ENCODE results near the gene ELF4.
"Not testable (repeated sequence)": the region's sequence is repeated elsewhere in the genome, so short reads cannot be mapped to it uniquely, and the experiment has no call there.

Gene ELF4

DNA sequence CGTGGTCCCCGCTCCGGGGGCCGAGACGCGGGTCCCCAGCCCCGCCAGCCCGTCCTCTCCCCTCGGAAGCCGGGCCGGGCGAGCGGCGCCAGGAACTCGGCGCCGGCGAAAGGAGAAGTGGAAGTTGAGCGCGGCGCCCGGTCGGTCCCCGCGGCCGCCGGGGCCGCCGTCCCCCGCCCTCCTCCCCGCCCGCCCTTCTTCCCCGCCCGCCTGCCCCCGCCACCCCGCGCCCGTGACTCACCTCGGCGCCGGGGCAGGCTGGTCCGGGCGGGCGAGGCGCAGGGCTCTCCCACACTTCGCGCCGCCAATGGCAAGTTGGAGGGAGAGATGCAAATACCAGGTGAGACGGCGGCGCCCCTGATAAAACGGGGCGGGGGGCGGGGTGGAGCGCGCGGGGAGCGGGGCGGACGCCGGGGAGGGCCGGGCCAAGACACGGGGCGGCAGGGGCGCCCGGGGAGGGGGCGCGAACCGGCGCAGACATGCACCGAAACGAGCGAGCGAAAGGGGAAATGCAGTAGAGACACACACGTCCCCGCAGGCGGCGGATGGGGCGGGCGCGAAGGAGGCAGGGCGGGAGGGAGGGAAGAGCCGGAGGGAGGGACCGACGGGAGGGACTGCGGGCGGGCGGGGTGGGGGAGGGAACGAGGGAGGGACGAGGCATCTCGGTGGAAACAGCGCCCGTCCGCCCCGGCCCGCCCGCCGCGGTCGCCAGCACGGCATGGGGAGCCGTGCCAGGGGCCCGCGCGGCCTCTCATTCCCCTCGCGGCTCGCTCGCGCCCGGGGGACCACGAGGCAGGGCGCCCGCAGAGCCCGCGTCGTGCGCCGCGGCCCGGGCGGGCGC lies at the start of gene ELF4:
ELF4 (minus strand) TSS at position 119 of the 841 bp plus-strand sequence. CDS start 29,167 bp downstream, outside the sequence.
- DNase-seq: no peak

DNA sequence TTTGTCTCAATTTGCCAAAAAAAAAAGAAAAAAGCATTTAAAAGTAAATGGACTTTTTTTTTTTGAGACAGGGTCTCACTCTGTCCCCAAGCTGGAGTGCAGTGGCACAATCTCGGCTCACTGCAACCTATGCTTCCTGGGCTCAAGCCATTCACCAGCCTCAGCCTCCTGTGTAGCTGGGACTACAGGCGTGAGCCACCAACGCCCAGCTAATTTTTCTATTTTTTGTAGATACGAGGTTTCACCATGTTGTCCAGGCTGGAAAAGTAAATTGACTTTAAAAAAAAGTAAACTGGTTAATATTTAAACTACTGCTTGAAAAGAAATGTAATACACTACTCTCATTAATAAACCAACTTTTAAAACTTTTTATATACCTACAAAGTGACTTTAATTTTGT lies 49.5 kb upstream of the ELF4 start:
- DNase-seq: no peak

DNA sequence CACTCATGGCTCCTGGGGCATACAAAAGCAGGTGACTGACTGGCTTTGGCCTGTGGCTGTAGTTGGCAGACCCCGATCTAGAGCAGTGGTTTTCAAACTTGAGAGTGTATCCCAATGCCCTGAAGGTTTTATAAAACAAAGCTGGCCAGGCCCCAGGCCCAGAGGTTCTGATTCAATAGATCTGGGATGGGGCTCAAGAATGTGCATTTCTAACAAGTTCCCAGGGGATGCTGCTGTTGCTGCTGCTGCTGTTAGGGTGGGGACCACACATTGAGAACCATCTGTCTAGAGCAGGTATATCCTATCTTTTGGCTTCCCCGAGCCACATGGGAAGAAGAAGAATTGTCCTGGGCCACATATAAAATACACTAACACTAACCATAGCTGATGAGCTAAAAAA lies 48.0 kb upstream of the ELF4 start:
- no peak for DNase-seq

DNA sequence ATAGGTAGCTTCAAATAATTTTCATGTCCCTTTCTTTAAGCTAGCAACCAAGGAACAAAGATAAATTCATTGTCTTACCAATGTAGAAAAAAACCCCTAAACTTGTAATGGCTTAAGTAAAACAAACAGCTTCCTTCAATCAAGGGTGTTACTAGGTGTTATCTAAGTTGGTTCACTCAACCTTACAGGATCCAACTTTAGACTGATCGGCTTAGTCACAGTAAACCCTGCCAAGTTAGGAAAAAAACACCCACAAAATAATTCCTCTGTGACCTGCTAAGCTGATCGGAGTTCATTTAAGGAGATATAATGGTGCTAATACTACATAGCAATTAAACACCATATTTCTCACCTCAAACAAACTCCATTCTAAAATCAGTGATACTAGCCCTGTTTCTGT lies 45.3 kb upstream of the ELF4 start:
- no peak for DNase-seq

DNA sequence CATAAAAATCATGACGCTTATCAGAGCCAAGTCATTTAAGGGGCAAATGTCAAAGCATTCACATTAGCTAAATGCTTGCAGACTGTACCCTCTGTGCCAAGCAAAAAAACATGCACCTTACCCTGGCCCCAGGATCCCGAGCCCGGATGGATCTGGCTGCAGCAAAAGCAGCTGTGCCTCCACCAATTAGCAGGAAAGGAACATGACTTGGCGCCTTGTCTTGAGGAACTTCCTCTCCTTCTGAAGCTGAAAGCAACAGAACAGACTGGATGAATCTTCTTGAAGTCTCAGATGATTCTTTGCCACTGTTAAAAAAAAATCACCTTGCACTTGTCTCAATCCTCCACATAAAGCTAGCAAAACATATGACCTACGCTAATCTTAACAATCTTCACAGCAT lies 37.3 kb upstream of the ELF4 start:
- no peak for DNase-seq

DNA sequence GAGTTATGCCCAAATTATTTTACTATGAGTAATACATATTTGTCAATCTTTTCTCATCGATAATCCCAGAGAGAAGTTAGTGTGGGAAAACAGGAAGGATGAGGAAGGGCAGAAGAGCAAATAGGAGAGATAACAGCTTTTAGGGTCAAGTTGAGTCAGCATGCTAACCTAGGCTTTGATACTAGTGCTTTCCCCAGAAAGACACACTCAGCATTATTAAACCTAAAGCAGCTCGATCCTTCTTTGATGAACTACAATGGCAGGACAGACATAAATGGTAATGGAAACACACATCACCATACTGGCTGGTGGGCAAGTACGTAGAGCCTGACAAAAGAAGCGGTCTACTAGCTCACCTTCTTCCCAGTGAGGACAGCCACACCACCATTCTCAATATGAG lies 34.8 kb upstream of the ELF4 start:
- DNase-seq: no peak

DNA sequence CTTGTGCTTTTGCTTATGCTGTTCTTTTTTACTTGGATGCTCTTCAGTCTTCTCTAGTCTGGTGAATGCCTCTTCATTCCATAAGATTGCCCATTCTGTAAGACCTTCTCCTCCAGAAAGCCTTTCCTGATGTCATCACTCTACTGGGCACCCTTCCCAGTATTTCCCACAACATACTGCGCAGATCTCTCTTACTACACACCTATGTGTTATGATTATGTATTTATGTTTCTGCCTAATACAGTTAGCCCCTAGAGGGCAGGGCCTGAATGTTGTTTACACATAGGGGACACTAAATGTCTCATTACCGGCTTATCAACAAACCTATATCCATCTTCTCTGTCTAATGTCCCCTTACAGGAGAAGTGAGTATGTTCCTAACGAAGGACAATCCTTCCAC lies 34.2 kb upstream of the ELF4 start:
- DNase-seq: no peak

DNA sequence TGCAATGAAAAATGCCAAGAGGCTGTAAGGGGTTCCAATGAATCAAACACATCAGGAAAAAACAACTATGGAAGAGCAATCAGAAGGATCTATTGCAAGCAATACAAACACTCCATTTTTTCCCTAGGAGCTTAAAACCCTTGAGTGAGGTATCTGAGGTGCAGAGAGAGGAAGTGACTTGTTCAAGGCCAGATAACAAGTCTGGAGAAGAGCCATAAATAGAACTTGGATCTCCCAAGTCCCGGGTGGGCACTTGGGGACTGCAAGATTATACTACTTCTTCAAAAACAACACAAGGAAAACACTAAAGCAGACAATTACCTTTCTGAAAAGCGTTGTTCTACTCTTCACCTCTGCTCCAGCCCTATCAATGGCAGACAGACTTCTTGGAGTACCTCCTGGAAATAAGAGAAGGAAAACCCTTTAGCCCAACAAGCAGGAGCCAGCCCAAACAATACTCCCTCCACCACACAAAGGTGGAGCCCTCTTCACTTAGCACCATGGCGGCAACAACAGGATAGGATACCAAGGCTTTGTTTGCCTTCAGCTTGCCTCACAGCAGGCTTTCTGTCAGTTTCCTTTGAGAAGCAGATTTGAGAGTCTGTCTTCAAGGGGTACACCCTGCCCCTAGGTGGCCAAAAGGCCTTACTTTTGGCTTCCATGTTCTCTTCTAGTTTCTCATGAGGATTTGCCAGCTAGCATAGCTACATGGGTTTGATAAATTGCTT lies 29.3 kb upstream of the ELF4 start:
- DNase-seq: no peak

DNA sequence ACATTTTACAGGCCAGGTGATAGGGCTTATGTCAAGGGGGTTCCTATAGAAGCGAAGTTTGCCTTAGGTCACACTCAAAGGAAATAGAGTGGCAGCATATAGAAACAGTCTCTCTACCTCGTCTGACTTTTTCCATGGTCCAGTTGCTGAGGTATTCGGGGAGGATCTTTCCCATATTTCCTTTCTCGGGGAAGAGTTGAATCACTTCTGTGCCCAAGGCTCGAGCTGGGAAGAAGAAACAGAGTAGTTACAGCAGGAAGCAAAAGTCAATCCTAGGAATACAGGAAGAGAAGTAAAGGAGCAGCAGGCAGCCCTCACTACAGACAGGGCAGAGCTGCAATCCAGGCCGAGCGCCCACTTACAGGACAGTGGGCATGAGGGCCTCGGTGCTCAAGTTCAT lies 26.7 kb upstream of the ELF4 start:
- DNase-seq: no peak

DNA sequence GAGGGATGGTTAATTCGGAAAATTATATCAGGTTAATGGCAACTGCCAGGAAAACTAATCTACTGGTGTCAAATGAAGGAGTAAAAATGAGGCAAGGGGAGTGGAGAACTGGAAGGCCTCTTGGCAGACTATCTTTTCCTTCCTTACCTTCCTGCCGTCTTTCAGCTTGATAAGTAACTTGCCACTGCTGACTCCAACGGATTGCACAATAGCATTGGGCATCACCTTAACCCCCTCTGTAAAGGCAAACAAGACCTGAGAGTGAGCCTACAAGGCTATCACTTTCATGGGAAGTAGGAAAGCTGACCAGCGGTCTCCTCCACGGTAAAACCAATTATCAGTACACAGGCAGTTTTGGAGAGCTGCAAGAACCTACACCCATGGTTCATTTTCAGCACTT lies 26.2 kb upstream of the ELF4 start:
- DNase-seq: no peak

DNA sequence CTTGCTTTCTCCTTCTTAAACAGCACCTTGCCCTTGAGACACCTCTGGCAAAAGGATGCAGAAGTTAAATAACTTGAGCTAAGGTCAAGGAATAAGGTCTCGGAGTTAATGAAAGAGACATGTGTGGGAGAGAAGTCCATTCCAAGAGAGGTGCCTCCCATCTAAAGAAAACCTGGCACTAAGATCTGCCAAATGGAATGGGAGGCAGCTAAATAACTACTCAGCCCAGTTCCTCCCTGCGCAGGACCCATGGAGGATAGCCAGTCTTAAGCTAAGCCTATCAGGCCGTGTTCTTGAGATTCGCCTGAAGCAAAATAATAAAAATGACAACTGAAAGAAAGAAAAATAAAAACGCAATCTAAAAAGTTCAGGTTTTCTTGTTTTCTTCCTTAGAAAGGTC lies 20.7 kb upstream of the ELF4 start:
- DNase-seq: no peak

DNA sequence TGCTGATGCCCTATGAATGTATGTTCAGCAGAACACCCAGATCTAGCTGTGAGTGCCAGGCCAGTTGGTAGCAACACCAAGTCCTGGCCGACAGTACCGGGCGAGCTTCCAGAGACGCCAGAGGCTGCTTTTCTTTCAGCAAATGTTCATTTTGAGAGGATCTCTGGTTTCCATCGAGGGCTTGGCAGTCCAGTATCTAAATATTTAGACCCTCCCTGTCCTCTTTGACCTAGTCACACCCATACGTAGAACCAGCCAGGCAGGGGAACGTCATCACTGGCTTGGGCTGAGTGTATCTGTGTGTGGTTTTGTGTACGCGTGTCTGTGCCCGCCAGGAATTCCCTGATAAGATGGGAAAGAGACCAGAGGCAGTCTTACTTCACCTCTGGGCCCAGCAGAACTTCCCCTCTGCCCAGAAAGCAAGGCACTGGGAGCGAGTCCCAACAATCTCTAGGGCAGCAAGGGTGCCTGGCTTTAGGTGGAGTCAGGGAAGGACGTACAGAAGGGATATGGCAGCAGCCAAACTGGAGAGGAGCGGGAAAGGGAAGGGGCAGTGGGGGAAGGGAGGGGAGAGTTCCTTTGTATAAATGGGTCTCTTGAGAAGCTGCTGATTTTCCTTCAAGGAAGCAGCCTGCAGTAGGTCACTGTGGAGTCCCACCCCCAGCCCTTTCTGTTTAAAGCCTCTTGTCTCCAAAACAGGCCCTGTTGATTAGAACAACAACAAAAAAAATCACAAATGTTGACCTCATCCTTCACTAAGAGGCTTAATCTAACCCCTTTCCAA lies 15.0 kb upstream of the ELF4 start:
- DNase-seq: no peak

DNA sequence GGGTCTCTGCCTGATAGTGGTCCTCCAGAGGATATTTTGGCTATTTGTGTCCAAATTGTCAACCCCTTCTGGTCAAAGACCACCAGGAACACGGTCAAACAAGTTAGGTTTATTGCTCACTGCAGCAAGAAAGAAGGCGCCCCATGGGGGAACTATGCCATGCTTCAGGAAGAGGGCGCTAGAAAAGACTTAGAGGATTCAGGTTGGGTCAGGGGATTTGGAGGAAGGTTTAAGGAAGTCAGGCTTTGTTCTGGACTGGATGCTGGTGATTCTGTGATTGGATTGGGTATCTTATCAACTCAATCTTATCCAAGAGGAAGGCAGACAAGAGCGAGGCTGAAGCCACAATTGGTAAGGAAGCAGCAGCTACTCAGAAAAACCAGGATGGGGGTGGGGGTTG lies 14.3 kb upstream of the ELF4 start:
- no peak for DNase-seq

DNA sequence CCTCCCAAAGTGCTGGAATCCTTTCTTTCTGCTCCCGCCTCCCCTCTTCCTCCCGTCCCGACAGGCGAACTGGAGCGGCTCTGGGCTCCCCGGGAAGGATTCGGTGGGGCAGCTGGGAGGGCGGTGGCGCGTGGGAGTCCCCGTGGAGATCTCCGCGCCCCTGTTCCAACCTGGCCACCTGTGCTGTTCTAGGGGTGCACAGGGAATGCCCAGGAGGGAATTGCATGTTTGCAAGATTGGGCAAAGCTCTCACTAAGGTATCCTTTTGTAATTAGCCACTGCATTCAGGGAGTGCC lies 11.2 kb upstream of the ELF4 start:
- DNase-seq: no peak

DNA sequence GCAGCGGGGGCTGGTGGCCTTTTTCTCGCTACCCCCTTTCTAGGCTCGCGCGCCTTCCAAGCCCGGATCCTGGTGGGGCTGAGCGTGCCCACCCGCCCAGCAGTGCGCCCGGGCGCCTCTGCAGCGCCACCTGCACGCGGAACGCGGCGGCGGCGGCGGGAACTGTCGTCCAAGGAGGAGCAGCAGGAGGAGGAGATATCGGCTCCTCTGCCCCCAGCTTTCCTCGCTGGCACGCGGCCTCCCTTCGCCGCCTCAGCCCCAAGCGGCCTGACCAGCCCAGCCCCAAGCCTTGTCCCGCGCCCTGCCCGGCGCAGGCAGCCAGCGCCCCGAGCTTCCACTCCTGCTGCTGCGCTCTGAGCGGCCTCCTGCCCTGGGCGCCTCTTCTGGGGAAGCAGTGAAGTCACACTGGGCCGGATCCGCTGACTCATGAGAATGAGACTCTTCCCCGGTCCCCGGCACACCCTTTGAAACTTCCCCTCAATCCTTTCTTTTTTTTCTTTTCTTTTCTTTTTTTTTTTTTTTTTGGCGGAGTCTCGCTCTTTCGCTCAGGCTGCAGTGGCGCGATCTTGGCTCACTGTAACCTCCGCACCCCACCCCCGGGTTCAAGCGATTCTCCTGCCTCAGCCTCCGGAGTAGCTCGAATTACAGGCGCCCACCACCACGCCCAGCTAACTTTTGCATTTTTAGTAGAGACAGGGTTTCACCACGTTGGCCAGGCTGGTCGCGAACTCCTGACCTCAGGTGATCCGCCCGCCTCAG lies 10.6 kb upstream of the ELF4 start:
- peak; percentile 19 for DNase-seq

DNA sequence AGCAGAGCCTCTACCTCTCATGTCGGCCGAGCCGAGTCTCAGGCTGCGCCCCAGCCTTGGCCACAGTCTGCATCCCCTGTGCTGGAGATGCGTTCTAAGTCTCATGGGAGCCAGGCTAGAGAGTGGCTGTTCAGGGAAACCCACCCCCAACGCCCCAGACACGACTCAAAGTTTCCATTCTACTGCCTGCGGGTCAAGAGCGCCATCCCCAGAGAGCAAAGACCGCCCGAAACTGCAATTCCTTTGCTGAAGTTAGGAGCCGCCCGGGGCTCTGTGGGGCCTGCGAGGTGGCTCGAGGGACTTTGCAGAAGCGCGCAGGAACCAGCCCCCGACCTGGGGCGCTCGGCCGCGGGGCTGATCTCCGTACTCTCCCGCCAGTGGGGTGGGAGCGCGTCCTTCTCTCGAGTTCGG lies 10.0 kb upstream of the ELF4 start:
- no peak for DNase-seq

DNA sequence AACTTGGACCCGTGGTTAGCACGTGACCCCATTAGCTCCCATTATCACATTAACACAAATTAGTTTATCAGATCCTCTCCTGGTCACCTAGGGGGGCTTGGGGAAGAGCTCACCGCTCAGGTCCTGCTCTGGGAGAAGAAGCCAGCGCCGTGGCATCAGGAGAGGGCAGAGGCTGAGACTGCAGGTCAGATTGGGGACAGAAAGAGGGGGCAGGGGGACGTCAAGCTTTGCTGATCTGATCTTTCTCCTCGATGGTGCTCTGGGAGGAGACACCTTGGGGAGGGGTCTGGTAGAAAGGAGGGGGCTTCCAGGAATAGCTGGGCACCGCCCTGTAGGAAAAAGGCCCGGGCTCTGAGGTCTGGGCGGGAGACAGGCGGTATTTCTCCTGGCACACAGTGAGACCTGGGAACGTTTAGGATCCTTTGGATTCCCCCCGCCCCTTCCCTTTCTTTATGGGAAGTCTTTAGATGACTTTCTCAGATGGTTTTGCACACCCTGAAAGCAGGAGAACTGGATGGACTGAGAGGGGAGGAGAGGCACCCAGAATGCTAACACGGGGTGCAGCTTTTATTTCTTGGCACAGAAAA lies 9.1 kb upstream of the ELF4 start:
- no peak for DNase-seq

DNA sequence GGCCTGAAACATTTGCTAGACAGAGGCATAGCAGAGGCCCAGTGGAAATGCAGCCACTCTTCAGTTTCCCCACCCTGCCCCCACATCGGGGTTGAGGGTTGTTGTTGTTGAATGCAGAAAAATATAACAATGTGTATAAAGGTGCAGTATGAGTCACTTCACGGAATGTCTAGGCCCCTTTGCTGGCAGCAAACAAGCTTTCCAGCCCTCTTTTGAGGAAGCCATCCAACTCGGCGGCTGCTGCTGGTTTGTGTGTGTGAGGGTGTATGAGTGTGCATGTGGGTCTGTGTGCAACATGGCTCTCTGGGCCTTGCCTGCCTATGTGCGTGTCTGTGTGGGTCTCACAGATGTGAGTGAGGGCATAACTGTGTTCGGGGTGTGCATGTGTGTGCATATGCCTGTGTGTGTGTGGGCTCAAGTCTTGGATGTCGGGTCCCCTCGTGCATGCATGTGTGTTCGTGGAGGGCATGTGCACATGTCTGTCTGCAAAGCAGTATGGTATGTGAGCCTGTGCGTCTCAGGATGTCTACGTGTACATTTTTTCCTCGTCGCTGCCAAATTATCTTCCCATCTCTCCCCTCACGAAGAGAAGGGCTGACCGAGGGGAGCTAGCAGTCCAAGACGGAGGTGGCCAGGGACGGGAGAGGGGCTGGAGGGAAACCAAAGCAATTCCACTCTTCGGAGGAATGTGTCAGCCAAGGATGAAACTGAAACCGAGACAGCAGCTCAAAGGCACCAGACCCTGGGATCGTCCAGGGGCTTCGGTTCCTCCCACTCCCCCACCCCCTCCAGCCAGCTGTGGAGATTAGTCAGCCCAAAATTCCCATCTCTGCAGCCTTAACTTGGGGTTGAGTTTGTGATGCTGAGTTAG lies 8.4 kb upstream of the ELF4 start:
- no peak for DNase-seq

DNA sequence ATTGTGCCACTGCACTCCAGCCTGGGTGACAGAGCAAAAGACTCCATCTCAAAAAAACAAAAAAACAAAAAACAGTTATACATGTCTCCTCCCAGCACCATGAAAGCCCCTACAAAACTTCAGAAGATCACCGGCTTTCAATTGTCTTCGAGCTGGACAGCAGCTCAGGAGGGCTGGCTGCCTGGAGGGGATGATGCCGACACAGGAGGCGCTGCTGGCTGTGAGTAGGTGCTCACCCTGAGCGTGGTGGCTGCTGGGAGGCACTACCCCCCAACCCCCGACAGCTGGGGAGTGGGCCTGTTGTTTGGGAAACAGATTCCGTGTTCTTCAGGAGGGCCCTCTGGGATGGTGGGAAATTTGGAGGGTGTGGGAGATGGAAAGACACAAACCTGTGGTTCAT lies 6.9 kb upstream of the ELF4 start:
- no peak for DNase-seq

DNA sequence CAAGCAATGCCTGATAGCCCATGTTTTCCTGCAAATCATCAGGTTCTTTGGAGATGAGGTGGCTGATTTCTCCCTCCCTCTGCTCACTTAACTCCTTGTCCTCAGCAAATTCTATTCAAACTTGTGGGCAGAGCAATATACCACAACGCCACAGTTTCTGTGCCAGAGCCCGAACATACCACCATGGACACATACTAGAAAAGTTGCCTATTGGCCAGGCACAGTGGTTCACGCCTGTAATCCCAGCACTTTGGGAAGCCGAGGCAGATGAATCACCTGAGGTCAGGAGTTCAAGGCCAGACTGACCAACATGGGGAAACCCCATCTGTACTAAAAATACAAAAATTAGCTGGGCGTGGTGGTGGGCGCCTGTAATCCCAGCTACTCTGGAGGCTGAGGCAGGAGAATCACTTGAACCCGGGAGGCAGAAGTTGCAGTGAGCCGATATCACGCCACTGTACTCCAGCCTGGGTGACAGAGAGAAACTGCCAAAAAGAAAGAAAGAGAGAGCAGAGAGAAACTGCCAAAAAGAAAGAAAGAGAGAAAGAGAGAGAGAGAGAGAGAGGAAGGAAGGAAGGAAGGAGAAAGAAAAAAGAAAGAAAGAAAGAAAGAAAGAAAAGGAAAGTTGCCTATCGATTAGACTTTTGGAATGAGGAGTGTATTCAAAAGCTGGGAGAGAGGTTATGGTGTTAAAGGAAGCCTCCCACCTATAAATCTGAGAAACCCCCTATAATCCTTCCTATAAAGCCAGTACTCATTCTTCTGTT lies 5.0 kb upstream of the ELF4 start:
- DNase-seq: not testable (repeated sequence)

DNA sequence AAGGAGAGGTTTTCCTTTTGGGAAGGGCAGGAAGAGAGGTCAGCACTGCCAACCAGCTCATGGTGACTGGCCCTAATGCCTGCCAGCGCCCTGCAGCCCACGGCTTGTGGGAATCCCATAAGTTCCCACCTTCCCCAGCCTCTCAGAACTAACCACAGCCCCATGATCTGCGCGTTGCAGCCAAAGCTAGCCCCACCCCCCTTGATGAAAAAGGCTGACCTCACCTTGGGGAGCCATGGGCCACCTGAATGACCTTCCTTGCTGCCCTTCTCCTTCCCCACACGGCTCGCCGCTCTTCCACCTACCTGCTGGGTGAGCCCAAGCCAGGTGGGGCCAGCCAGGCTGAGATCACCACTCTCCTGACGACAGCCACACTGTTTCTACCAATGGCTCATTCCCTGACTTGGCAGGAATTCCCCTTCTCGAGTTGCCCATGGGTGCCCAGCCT lies 3.9 kb upstream of the ELF4 start:
- no peak for DNase-seq
